Right renal cortex interstitium (tissue), 3 donors: ENCODE results near the gene GMCL1. TPM values are rescaled to one million over a fixed set of nuclear protein-coding genes. Genes with fewer than 3 reads are reported as not detected.
"Not testable (repeated sequence)": the region's sequence is repeated elsewhere in the genome, so short reads cannot be mapped to it uniquely, and the experiment has no call there.

Experiments
- DNase-seq, 3 donors: peaks; one replicate each; pipeline ENCODE4 v3.0.0-alpha.2; 2013; ENCODE audit warnings: low read depth in 3 of 3, low spot score in 2 of 3
- polyA plus RNA-seq, 3 donors: library from polyadenylated mRNA; unstranded; fragments of 120-200 nt; gene quantifications; one replicate each; pipeline ENCODE4 v1.2.1, GENCODE V29; 2013; ENCODE audit not compliant: insufficient read length in 3 of 3

The GMCL1 gene
- polyA plus RNA-seq, 3 donors, result 30.7 to 32.5 (median 31.3) TPM

GRCh38 chr2:69805887-69806286, 23.6 kb upstream of the GMCL1 start:
- no peak for DNase-seq

DNA sequence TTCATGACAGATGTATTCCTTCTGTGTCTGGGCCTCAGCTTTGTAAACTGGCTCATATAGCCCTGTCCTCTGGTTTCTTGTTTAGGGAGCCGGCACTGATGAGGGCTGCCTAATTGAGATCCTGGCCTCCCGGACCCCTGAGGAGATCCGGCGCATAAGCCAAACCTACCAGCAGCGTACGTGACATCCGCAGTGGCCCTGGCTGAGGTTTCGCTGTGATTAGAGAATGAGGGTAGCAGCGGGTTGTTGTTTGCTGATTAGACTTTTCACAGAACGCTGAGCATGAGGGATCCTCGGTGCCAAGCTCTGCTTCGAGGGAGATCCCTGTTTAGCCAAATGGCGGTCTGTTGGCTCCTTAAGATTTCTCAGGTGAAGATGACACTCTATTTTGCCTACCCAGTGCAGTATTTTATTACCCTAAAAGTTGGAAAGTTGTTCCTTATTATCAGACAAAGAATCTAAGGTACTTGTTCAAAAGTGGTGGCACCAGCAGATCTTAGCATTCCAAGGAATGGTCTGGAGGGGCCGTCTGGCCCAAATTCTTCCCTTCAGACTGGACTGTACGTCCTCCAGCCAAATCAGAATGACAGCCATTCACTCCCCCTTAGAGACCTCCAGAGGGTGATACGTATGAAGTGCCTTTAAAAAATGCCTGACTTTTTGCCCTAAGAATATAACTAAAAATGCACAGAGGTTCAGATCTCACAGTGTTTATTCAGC, 21.5 kb upstream of the GMCL1 start:
- no peak for DNase-seq

DNA sequence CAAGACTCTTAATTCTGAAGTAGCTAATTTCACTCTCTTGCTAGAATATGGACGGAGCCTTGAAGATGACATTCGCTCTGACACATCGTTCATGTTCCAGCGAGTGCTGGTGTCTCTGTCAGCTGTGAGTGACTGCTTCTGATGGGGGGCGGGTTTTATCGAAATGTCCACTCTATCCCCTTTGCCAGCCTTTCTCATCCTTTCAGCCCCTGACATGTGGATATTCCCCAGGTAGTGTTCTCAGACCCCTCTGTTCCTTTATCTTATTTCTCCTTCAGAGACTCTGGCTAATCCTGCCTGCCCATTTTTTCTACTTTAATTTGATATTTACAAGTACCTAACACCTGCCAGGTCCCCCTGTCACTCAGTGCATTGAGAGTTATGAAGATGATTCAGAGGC, 18.9 kb upstream of the GMCL1 start:
- DNase-seq, result no peak

DNA sequence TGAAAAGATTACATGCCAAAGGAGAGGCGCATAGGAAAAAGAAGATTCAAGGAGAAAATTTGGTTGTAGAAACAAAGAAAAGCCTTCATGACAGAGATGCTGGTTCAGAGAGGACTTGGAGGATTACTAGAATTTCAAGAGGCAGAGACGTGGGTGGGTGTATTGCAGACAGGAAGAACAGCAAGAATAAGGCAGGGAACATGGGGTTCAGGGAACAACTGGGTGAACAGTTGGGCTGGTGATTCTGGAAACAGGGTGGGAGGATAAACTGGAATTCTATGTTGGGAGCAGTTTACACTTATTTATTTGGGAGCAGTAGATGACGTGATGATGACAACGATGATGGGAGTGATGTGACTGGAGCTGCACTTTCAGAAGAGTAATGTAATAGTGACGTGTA, 18.4 kb upstream of the GMCL1 start:
- DNase-seq, result no peak

DNA sequence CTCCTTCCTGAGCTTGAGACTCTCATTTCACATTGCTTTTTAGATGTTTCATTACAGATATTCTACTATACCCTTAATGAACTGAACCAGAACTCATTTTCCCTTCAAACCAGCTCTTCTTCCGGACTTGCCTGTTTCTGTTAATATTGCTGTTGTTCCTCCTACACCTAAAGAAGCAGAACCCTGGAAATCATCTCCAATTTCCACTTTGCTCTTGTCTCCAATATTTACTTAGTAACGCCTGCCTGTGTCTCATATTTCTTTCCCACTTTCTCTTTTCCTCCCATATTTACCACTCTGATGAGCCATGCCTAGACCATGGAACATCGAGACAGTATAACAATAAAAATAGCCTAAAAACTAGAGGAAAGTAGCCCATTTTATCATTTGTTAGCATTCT, 17.9 kb upstream of the GMCL1 start:
- no peak for DNase-seq

DNA sequence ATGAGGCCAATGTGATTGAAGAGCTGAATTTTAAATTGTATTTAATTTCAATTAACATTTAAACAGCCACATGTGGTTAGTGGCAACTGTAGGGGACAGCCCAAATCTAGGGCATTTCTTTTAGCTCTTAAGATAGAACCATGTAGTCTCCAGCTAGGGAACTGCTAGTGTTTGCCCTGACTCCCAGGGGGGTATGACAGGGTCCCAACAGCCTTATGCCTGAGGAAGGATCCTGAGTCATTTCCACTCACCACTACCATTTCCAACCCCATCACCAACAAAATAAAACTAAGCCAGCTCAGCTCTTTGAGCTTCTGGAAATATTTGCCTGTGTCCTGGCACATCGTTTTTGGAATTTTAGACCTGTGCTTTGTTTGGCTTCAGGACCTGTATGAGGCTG, 13.7 kb upstream of the GMCL1 start:
- no peak for DNase-seq

GRCh38 chr2:69816923-69817542, 12.4 kb upstream of the GMCL1 start:
- peak in 1 of 3 donors; percentile 67 for DNase-seq

DNA sequence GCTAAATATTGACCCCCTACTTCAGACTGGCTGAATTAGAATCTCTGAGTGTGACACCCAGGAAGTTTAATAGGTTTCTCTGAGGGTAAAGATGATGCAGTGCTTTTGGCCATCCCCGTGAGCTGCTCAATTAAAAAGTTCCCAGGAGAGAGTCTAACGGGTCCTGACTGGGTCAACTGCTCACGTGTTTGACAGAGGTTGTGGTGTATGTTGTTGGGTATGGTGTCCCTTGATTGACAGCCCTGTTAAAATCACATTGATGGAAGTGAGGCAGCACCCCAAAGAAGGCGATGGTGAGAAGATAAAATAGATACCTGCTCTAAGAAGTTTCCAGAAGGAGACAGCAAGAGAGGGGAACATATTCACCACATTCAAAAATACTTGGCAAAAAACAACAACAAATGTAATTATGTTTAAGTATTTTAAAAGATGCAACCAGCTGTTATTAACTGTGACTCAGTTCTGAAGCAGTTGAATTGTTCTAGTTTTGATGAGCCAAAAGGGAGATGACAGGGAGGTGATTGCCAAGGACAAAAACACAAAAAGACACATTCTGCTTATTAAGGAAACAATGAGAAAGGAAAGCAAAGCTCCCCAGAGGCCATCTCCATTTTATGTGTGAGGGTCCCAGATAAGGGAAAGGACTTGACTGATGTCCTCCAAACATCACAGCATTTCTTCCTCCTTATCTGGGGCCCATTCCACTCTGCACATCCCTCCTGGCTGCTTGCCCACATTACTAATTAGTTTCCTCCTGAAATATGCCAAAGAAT, 11.5 kb upstream of the GMCL1 start:
- DNase-seq, result no peak

DNA sequence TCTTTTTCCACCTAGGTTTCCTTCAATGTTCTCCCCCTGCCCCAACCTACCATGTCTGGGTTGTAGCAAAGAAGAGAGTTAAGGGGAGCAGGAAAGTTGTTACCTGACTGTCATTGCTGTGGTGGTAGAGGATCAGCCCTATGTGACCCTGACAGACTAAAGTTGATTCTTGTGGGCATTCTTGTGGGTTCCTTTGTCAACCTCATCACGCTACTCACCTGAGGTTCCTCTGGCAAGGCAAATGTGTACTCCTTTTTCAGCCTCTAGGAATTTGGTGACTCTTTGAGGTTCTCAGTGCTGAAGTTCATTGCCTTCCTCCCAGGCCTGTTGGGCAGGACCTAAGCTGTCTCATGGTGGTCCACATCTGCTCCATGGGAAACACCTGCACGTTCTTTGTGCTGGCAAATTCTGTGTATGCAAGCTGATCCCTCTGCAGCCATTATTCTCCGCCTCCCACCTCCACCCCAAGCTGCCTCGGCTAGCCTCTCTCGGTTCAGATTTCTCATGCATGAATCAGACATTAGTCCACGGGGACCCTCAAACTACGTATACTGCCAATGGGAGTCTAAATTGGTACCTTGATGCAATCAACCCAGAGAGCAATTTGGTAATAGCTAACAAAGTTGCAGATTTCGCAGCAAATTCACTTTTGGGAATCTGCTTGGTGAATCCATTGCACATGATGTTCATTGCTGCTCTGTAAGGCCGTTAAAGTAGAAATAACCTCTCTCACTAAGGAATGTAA, 1.5 kb upstream of the GMCL1 start:
- DNase-seq, result no peak

- peak in 1 of 3 donors; percentile 64 for DNase-seq
Measured at GRCh38 chr2:69828938-69829255, 563 bp upstream of the GMCL1 start.

DNA sequence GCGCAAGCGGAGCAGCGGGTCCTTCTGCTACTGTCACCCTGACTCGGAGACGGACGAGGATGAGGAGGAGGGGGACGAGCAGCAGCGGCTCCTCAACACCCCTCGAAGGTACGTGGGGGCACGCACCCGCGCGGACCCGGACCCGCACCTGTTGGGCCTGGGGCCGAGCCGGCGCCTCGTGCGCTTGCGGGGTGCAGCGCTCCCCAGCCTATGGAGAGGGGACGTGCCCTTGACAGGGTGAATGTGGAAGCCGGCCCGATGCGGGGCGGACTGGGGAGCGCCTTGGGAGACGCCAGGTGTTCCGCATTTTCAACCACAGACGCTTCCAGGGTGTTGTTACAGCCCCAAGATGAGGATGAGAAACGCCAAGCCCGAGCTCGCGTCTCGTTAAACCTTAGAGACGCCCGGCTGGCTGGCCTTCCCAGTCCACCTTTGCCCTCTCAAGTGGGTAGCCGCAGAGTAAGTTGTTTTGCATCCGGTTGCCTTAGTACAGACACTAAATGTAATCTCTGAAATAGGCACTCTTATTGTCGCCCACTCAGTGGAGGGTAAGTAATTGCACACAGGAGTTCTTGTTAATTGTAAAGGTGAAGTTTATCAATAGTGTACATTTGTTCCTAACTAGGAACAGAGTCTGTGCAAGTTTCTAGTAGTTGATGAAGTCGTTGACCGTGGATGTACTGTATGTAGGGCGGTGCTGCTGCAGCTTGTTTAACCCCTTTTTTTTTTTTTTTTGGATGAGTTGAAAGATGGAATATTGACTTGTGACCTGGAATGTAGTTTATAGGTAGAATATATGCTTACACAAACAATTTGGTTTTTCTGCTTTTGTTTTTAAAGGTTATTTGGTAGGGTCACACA, 815 bp downstream of the GMCL1 start:
- DNase-seq, result no peak

DNA sequence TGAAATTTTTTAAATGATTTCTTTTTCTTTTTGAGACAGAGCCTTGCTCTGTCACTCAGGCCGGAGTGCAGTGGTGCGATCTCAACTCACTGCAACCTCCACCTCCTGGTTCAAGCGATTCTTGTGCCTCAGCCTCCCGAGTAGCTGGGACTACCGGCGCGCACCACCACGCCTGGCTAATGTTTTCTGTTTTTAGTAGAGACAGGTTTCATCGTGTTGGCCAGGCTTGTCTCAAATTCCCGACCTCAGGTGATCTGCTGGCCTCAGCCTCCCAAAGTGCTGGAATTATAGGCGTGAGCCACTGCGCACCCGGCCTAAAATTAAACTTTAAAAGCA, 1.4 kb downstream of the GMCL1 start:
- DNase-seq, result not testable (repeated sequence)

DNA sequence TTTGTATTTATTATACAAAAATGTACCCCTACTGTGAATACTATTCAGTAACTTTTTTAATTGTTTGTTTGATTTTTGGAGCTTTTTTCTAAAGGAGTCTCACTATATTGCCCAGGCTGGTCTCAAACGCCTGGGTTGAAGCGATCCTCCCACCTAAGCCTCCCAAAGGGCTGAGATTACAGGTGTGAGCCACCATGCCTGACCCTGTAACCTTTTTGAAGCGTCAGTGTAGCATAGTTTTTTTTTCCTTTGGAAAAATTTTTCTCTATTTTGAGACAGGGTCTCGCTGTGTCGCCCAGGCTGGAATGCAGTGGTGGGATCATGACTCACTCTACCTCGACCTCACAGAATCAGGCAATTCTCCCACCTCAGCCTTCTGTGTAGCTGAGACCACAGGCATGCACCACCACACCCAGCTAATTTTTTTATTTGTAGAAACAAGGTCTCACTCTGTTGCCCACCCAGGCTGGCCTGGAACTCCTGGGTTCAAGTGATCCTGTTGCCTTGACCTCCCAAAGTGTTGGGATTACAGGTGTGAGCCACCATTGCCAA, 2.0 kb downstream of the GMCL1 start:
- no peak for DNase-seq

DNA sequence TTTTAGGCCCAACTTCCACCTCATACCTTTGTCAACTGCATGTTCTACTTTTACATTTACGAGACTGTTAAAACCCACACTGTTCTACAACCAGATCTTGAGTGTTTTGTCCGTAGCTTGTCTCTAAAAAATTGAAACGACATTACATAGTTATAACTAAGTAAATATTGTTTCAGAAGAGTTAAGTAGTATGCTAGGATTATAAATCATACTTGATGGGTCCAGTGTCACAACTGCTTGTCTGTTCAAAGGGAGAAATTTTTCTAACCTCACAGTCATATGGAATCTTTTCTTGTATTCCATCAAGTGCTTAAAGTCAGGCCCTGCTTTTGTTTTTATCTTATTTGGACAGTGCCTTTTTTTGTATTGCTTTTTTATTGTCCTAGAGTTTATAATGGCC, 4.3 kb downstream of the GMCL1 start:
- no peak for DNase-seq

GRCh38 chr2:69835666-69836065, 6.2 kb downstream of the GMCL1 start:
- no peak for DNase-seq

DNA sequence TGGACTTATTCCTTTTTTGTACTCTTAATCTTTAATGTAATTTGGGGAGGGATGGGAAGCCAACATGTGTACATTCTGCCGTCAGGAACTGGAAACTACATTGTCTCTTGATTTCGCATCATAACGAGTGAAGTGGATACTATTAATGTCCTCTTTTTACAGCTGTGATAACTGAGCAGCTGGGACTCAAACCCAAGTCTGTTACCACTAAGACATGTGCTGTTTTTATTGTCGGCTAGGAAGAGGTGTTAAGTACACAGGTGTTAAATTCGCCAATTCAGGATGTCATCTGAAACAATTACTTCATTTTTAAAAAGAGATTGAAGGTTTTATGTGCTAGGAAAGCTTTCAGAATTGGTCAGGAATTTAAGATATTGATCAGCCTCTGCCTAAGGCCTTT, 6.9 kb downstream of the GMCL1 start:
- DNase-seq, result no peak

DNA sequence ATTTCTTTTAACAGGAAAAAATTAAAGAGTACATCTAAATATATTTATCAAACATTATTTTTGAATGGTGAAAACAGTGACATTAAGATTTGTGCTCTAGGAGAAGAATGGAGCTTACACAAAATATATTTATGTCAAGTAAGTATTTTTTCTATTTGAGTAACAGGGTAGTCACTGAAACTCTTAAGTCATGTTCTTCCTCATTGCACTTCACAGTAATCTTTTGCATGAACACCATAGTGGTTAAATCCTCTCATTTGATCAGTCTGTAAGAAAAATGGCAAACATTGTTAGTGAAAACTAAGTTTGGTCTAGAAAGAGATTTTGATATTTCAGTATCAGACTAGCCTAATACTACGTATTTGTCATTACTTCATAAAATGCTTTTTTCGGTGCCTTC, 8.1 kb downstream of the GMCL1 start:
- DNase-seq, result no peak

DNA sequence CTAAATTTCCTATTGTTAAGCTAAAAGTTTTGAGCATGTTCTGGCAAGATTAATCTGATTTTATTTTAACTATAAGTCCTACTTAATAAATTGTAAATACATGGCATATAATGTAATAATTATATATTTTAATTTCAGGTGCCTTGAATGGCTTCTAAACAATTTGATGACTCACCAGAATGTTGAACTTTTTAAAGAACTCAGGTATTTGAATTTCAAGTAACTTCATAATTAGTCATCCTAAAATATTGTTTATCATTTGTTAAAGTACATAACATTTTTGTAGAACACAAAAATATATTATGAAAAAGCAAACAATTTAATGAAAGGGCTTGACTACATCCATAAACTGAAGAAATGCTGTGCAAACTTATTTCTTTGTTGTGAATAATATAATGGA, 14.5 kb downstream of the GMCL1 start:
- DNase-seq, result no peak

DNA sequence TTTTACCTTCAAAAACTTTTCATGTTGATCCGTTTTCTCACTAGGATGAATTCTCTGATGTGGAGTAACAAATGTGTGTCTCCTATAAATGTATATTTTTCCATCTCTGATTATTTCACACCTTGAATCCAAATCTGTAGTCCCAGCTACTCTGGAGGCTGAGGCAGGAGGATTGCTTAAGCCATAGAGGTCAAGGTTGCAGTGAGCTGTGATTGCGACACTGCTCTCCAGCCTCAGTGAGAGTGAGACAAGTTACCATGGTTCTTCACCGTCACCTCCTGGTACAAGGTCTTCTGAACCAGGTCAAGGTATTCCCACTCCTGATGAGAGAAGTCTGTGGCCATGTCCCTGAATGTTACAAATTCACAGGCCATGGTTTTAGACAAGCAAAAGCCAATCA, 15.1 kb downstream of the GMCL1 start:
- DNase-seq, result no peak
